HT1080 (cell line): ENCODE data around the gene PAPSS1. TPM values are rescaled to one million over a fixed set of nuclear protein-coding genes. Genes with fewer than 3 reads are reported as not detected.
"Not testable (repeated sequence)": the region's sequence is repeated elsewhere in the genome, so short reads cannot be mapped to it uniquely, and the experiment has no call there.

Experiments
- DNase-seq: peaks from one replicate; pipeline ENCODE4 v3.0.0-alpha.2; 2015; ENCODE audit warnings: low read depth
- polyA plus RNA-seq, 2 experiments: library from polyadenylated mRNA; depleted of rRNA; stranded (reverse); fragments of >200 nt; gene quantifications; 2 replicates each; pipeline ENCODE4 v1.2.3, GENCODE V29; 2015
- total RNA-seq: library from RNA; depleted of rRNA; stranded (reverse); fragments of >200 nt; shearing (Covaris generic); gene quantifications from 2 replicates; pipeline ENCODE4 v1.2.3, GENCODE V29; 2014; rRNA removed

Gene PAPSS1
- total RNA-seq = 39.6 and 48.9 TPM in 2 replicates
- polyA plus RNA-seq (2015; cell fraction: cytosol; rRNA removed) = 43.8 and 52.6 TPM in 2 replicates
- polyA plus RNA-seq (2015; cell fraction: nucleus; rRNA removed) = 80.2 and 85.3 TPM in 2 replicates

- peak; percentile 98 for DNase-seq
Measured at GRCh38 chr4:107719922-107720722, at the start of gene PAPSS1. PAPSS1 (minus strand) TSS chr4:107720234; CDS start chr4:107720179, 55 bp downstream.

DNA sequence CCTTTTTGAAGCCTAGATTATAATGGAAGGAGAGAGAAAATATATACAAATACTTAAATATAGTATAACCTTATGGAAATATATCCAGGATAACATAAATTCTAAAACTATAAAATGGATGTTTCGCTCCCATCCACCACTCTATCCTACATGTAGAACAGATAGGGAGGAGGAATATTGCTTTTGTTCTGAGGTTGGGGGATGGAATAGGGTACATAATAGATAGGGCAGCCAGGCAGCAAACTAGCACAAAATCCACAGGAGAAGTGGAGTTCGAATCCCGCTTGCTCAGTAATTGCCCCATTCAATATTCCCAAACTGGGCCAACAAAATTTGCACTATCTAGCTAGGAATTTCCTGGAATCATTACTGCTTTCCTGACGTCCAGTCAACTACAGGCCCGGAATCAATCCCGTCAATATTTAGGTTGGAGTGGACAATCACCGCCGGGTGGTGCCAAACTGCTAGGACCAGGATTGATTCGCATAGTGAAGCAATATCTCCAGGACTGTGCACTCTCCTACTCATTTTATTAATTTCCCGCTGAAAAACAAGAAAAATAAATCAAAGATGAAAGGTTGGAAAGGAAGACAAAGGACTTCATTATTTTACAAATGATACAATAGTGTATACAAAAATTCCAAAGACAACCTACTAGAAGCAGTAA is 40.4 kb upstream of the PAPSS1 start:
- DNase-seq = peak; percentile 43

GRCh38 chr4:107757864-107758476 is 37.9 kb upstream of the PAPSS1 start:
- peak; percentile 13 for DNase-seq

DNA sequence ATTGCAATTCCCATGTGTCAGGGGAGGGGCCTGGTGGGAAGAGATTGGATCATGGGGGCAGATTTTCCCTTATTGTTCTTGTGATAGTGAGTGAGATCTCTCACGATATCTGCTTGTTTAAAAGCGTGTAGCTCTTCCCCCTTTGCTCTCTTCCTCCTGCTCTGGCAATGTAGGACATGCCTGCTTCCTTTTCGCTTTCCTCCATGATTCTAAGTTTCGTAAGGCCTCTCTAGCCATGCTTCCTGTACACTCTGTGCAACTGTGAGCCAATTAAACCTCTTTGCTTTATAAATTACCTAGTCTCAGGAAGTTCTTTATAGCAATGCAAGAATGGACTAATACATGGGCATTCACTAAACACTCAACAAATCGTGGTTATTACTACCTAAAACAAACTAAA is 37.2 kb upstream of the PAPSS1 start:
- no peak for DNase-seq

DNA sequence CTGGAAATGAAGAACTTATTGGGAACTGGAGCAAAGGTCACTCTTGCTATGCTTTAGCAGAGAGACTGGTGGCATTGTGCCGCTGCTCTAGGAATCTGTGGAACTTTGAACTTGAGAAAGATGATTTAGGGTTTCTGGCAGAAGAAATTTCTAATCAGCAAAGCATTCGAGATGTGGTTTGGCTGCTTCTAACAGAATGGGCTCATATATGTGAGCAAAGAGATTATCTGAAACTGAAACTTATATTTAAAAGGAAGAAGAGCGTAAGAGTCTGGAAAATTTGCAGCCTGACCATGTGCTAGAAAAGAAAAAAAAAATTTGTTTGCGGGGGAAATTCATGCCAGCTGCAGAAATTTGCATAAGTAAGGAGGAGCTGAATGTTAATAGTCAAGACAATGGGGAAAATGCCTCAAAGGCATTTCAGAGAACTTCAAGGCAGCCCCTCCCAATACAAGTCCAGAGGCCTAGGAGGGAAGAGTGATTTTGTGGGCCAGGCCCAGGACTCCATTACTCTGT is 35.9 kb upstream of the PAPSS1 start:
- no peak for DNase-seq

- no peak for DNase-seq
Measured at GRCh38 chr4:107751670-107752069, 31.6 kb upstream of the PAPSS1 start.

DNA sequence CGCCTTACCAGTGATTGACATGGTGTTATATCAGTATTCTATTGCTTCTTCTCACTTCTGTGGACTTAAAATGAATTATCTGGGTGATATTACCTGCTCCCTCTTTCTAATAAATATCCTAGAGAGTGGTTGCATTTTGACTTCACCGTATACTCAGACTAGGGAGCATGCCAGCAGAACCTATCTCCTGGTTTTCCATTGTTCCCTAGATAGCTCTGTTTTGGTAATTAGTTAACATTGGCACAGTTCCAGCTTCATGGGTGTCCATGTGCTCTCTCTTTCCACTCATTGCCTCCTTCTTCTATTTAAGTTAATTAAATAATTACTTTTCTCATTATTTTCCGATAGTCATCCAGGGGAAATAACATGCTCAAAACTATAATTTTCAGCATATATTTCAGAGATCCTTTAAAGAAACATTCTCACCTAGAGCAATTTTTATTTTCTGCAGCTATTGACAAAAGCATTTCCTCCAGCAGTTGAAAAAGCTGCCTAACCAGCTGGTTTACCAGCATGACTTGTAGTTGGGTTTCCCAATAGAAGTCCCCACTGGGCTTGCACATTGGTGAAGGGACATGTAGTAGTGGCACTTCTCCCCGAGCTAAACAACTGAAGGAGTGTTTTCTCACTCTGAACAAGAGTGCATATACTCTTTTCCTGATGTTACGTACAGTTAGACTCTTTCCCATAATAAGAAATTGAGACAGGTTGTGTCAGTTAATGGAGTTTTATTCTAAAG is 27.9 kb upstream of the PAPSS1 start:
- DNase-seq = no peak

- DNase-seq = no peak
Measured at GRCh38 chr4:107746161-107746560, 26.1 kb upstream of the PAPSS1 start.

DNA sequence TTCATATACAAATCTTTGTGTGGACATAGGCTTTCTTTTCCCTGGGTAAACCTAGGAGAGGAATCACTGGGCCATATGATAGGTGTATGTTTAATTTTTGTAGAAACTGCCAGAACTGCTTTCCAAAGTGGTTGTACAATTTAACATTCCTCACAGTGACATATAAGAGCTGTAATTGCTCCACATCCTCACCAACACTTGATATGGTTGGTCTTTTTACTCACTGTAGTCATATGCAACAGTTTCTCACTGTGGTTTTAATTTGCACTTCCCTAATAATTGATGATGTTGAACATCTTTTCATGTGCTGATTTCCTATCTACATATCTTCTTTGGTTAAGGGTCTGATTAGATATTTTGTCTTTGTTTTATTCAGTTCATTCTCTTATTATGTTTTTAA is 24.5 kb upstream of the PAPSS1 start:
- no peak for DNase-seq

GRCh38 chr4:107743532-107743931 is 23.5 kb upstream of the PAPSS1 start:
- DNase-seq = no peak

- DNase-seq = no peak
Measured at GRCh38 chr4:107742791-107743190, 22.8 kb upstream of the PAPSS1 start.

DNA sequence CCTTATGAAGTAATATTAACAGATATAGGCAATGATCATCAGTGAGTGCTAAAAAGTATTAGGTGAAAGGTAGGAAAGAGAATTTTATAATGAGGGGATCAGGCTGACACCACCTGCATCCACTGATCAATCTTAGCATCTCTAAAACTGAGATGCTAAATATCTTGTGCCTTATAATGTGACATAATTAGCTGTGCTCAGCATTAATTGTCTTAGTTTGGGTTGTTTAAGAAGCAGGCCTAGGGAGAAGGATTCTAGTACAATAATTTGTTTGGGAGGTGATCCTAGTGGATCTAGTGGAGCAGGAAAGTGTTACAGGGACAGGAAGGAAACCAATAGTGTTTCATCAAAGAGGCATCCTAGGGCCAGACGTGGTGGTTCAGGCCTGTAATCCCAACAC is 22.2 kb upstream of the PAPSS1 start:
- no peak for DNase-seq

DNA sequence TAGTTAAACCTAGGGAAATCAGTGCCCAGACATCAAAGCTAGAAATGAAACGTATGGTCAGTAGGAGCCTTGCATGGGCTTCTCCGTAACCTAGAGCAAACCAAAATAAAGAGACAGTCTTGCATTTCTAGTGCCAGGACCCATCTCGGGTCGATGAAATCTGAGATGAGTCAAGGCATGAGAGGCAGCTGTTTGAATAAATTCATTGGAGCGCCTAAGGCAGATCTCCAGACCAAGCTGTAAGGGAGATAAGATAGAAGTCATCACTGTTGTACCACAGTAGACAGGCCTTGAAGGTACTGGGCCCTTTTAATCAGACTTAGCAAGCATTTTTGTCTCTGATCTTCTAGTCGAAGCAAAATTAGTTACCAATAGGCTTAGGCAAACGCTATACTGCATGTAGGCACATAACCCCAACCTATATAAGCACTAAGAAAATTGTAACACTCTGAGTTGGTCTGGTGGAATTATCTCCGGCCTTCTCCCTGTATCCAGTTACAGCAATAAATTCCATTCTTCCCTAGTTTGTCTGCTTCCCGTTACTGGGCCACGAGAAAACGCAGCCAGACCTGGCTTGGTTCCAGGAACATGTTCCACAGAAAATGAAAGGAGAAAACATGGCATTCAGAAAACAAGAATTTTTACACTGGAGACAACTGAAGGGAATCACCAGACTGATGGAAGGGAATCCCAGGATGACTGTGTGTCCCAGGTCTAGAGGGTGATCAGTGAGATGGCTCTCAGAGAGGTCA is 21.1 kb upstream of the PAPSS1 start:
- DNase-seq = no peak

DNA sequence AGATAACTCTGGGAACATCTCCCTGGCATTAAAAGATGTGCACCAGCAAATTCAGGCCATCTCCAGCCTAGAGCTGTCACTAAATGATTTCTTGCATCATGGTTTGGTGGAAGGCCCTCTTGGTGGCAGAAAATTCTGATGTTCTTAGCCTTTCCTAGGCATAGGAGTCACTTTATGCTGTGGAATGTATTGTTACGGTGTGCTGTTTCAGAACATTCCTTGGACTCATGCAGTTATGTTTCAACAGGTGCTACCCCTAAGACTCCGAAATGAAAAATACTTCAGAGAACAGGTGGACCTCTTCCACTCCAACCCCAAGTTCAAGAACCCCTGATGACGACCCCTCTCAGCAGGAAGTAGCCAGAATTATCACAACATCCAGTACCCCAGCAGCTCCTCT is 20.3 kb upstream of the PAPSS1 start:
- DNase-seq = no peak

DNA sequence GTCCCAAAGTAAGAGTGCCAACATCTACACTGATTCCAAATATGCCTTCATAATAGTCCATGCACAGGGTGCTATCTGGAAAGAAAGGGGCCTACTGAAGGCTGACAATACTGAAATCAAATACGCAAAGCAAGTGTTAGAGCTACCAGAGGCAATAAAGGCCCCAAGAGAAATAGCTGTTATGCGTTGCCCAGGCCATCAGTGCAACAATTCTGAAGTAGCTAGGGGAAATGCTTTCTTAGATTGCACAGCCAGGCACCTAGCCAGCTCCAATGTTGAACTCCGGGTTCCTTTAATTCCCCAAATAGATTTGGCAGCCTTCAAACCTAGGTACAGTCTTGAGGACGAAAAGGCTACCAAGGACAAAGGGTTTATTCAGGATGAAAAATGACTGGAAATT is 17.4 kb upstream of the PAPSS1 start:
- no peak for DNase-seq

DNA sequence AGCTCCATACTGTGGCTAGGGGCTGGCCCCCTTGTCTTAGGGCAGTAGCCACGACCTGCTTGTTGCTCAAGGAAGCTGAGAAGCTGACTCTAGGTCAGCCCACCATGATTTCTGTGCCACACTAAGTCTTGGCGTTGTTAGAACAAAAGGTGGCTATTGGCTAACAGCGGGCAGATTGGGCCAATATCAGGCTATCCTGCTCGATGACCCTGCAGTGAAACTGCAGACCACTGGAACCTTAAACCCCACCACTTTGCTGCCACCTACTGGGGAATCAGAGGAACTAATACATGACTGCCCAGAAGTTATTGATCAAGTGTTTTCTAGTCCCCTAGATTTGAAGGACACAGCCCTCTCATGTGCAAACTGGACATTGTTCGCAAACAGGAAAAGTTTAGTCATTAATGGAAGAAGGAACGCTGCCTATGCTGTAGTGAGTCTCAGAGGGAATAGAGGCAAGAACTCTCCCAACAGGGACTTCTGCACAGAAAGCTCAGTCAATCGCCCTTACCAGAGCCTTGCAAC is 17.0 kb upstream of the PAPSS1 start:
- DNase-seq = peak; percentile 25

- no peak for DNase-seq
Measured at GRCh38 chr4:107736037-107736436, 16.0 kb upstream of the PAPSS1 start.

DNA sequence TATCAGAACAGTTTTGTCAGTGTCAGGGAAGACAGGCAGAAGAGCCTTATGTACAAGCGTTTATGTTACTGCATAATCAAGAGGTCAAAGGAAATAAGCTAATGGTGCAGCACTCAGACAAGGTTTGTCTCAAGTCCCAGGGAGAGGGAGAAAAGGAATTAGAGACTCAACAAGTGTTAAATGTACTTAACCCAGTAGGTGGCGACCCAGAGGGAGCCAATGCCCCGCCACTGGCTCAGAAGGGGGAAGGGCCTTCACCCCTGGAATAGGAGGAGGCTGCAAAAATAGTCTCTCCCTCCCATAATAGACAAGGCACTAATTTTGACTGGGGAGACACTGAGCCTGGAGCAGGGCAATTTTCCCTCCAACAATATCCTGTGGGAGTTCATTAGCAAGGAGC is 14.1 kb upstream of the PAPSS1 start:
- DNase-seq = no peak

- DNase-seq = no peak
Measured at GRCh38 chr4:107733431-107733925, 13.4 kb upstream of the PAPSS1 start.

DNA sequence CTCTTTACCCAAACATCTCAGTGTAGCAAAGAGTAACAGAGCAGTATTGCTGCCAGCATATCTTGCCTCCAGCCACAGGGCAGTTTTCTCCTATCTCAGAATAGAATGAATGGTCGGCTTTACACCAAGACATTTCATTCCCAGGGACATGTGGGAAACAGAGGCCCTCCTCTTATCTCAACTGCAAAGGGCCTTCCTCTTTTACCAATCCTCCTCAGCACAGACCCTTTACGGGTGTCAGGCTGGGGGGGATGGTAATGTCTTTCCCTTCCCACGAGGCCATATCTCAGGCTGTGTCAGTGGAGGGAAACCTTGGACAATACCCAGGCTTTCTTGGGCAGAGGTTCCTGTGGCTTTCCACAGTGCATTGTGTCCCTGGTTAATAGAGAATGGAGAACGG is 9.0 kb upstream of the PAPSS1 start:
- DNase-seq = not testable (repeated sequence)
